Measurements from ENCODE around the gene ARSB. TPM values are rescaled to one million over a fixed set of nuclear protein-coding genes. Genes with fewer than 3 reads are reported as not detected.

The ARSB gene
- total RNA-seq, 1 donor from 2014 or later = 21.4 TPM

DNA sequence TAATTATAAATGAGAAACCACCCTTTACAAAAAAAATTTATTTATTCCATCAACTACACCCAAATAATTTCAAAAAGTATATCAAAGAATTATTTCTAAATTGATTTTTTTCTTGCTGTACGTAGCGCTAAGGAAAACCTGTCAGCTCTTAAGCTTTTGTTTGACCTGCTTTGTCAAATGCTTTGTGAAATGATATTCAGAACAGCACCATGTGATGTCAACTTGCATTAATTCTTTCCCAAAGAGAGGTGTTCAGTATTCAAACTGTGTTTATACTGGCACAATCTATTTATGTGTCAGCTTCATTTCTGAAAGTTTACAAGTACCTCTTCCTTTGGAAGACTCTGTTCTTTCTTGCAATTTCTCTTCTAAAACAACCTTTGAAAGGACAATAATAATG is 12.0 kb upstream of the ARSB start:
- H3K4me3 Mint-ChIP-seq = no peak overlapping the region
- no peak overlapping the region for H3K27ac Mint-ChIP-seq
- no peaks in the 10 kb centered on the region for H3K27me3 Mint-ChIP-seq (ENCODE audit: low read depth)
- H3K9me3 Mint-ChIP-seq = peaks cover 7% of the 10 kb centered on the region
- TF ChIP-seq, protein P1, sequence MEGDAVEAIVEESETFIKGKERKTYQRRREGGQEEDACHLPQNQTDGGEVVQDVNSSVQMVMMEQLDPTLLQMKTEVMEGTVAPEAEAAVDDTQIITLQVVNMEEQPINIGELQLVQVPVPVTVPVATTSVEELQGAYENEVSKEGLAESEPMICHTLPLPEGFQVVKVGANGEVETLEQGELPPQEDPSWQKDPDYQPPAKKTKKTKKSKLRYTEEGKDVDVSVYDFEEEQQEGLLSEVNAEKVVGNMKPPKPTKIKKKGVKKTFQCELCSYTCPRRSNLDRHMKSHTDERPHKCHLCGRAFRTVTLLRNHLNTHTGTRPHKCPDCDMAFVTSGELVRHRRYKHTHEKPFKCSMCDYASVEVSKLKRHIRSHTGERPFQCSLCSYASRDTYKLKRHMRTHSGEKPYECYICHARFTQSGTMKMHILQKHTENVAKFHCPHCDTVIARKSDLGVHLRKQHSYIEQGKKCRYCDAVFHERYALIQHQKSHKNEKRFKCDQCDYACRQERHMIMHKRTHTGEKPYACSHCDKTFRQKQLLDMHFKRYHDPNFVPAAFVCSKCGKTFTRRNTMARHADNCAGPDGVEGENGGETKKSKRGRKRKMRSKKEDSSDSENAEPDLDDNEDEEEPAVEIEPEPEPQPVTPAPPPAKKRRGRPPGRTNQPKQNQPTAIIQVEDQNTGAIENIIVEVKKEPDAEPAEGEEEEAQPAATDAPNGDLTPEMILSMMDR (IDR thresholded peaks at IDR 0.05; ENCODE audit: unreplicated experiment) = no peak
- no peaks in the 10 kb centered on the region for H3K36me3 Mint-ChIP-seq
- H3K4me1 Mint-ChIP-seq = peaks cover 10% of the 10 kb centered on the region
- DNase-seq (ENCODE audit: low spot score in 2 of 2, unreplicated experiment in 2 of 2) = no peak

DNA sequence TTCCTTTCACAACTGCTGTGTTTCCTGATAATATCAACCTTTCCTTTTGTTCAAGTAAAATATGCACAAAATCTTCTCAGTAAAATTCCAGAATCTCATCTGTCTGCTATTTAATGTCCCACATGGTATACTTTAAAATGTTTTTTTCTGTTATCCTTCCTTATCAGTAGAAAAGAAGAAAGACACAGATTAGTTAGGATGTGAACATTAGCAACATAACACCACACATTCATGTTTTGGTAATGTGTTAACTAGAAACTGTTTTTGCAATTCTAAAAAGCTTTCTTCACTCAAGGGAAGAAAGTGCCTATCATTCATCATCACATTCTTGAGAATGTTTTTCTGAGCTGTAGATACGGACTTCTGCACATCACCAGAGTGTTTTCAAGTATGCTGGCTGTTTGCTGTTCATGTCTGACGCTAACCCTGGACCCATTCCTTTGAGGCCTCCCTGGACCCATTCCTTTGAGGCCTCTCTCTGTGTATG is 10.5 kb upstream of the ARSB start:
- Mint-ChIP-seq H3K4me3 (no peak overlapping the region), H3K36me3 (no peaks in the 10 kb centered on the region), H3K27me3 (ENCODE audit: low read depth) (no peaks in the 10 kb centered on the region), H3K4me1 (peaks cover 8% of the 10 kb centered on the region), H3K27ac (no peak overlapping the region), H3K9me3 (peaks cover 7% of the 10 kb centered on the region)
- DNase-seq (ENCODE audit: low spot score in 2 of 2, unreplicated experiment in 2 of 2) = no peak
- TF ChIP-seq, protein P1 (IDR thresholded peaks at IDR 0.05; ENCODE audit: unreplicated experiment) = no peak

DNA sequence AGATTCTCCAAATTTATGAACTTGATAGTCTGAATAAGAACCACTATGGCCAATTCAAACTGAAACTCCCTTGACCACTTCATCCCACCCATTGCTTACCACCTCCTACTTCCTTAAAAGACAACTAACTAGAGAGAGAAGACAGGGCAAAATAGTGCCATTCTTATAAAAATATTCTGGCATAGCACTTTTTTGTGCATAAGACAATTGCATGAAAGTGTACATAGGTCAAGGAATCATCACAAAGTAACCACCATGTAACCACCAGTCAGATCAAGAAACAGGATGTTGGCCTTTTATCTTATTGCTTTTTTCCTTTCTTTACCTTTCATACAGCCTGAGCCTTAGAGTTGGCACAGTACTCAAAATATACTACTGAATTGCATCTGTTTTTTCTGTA is 8.1 kb upstream of the ARSB start:
- DNase-seq (ENCODE audit: low spot score in 2 of 2, unreplicated experiment in 2 of 2) = no peak
- Mint-ChIP-seq H3K4me3 (no peak overlapping the region), H3K9me3 (peaks cover 7% of the 10 kb centered on the region), H3K27ac (no peak overlapping the region), H3K27me3 (ENCODE audit: low read depth) (no peaks in the 10 kb centered on the region), H3K4me1 (peaks cover 8% of the 10 kb centered on the region), H3K36me3 (no peaks in the 10 kb centered on the region)
- TF ChIP-seq, protein P1 (IDR thresholded peaks at IDR 0.05; ENCODE audit: unreplicated experiment) = no peak

DNA sequence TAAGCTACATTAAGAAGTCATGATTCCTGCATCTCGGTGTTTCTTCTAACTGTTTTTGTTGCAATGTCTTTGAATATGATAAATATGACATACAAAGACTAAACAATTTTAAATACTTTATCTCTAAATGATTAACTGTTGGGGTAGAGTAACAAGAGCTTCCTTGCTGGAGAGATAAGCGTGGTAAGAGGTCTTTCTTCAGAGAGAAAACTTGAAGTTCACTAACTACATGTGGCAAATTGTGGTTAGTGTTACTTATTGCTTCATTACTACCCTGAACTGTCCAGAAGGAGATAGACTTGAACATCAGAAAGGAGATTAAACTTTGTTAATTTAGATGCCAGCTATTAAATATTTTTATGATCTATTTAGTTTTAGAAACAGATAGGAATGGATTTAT is 7.0 kb upstream of the ARSB start:
- H3K4me3 Mint-ChIP-seq = no peak overlapping the region
- H3K27ac Mint-ChIP-seq = no peak overlapping the region
- peaks cover 7% of the 10 kb centered on the region for H3K9me3 Mint-ChIP-seq
- H3K27me3 Mint-ChIP-seq (ENCODE audit: low read depth) = no peaks in the 10 kb centered on the region
- TF ChIP-seq, protein P1 (IDR thresholded peaks at IDR 0.05; ENCODE audit: unreplicated experiment) = no peak
- no peak for DNase-seq (ENCODE audit: low spot score in 2 of 2, unreplicated experiment in 2 of 2)
- H3K4me1 Mint-ChIP-seq = peaks cover 8% of the 10 kb centered on the region
- no peaks in the 10 kb centered on the region for H3K36me3 Mint-ChIP-seq

DNA sequence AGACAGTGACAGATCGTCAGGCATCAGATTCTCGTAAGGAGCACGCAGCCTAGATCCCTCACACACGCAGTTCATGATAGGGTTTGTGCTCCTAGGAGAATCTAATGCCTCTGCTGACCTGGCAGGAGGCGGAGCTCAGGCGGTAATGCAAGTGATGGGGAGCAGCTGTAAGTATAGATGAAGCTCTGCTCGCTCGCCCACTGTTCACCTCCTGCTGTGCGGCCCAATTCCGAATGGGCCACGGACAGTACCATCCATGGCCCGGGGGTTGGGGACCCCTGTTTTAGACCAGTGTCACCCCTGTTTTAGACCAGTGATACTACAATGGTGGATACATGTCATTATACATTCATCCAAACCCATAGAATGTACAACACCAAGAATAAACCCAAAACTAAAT is 4.0 kb upstream of the ARSB start:
- H3K9me3 Mint-ChIP-seq = no peaks in the 10 kb centered on the region
- peaks cover 13% of the 10 kb centered on the region for H3K4me1 Mint-ChIP-seq
- H3K27me3 Mint-ChIP-seq (ENCODE audit: low read depth) = no peaks in the 10 kb centered on the region
- H3K27ac Mint-ChIP-seq = no peak overlapping the region
- no peak for DNase-seq (ENCODE audit: low spot score in 2 of 2, unreplicated experiment in 2 of 2)
- no peaks in the 10 kb centered on the region for H3K36me3 Mint-ChIP-seq
- TF ChIP-seq, protein P1 (IDR thresholded peaks at IDR 0.05; ENCODE audit: unreplicated experiment) = no peak
- no peak overlapping the region for H3K4me3 Mint-ChIP-seq

DNA sequence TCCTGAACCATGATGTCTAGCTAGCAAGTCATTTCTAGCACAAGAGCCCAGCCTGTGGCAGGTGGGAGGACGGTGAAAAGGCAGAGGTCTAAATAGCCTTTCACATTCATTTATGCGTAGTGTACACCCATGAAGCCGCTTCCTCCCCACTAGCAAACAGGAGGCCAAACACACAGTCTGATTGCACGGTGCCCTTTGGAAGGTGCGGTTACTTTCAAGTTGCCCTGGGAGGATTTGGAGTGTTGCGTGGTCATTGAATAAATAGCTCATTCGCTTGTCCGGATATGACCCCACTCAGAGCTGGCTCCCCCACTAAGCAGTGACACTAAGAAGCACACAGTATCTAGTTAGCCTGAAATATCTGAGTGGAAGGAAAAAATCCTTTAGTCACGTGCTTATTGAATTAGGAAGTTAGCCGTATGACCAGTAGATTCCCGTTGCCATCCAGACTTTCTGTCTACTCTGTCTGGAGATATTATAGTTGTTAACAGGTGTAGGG is 664 bp upstream of the ARSB start:
- Mint-ChIP-seq H3K4me1 (peaks cover 33% of the 10 kb centered on the region), H3K27me3 (ENCODE audit: low read depth) (no peaks in the 10 kb centered on the region), H3K4me3 (peak overlapping the region; percentile 81), H3K27ac (peak overlapping the region; percentile 95), H3K36me3 (no peaks in the 10 kb centered on the region), H3K9me3 (no peaks in the 10 kb centered on the region)
- DNase-seq (ENCODE audit: low spot score in 2 of 2, unreplicated experiment in 2 of 2) = no peak
- TF ChIP-seq, protein P1 (IDR thresholded peaks at IDR 0.05; ENCODE audit: unreplicated experiment) = no peak
